ENCODE results near the gene HDAC4.

Gene HDAC4

DNA sequence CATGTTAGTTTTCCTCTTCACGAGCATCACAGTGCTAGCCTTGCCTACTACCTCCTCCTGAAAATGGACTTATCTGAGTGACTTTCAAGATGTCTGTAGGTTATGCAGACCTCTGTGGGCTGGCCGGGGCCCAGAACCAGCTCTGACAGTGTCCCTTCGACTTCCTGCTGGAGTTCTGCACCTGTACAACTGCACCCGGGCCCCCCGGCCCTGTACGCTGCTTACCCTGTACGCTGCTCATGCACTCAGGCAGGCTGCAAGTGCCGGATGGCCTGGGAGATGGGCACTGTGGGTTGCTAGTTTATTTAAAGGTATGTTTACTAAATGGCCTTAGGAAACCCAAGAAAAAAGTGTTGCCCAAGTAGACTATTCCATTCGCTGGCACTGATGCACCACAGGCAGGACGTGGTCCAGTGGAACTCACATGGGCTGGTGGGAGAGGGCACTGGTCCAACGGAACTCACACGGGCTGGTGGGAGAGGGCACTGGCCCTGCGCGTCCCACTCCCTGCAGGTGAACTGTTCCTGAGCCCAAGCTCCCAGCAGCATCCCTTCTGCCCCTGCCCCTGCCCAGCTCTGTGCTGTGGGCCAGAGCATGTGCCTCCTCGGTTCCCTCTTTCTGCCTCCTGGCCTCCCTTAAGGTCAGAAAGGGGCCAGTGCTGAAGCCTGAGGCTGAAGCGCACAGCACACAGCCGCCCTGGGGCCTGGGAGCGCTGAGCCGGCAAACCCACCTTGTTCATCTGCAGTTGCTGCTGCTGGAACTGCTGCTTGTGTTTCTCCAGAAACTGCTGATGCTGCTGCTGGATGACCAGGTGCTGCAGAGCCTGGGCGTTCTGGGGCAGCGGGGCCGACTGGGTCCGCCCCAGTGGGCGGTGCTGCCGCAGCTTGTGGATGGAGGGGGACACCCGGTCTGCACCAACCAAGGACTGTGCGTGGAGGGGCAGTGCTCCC, 274.8 kb downstream of the HDAC4 start:
- no peak for DNase-seq (ENCODE audit: low read depth, low spot score)

- DNase-seq (ENCODE audit: low read depth, low spot score): no peak
Observed at GRCh38 chr2:239124152-239124899, 276.5 kb downstream of the HDAC4 start.

- DNase-seq (ENCODE audit: low read depth, low spot score): no peak
Observed at GRCh38 chr2:239122421-239123110, 278.3 kb downstream of the HDAC4 start.

- no peak for DNase-seq (ENCODE audit: low read depth, low spot score)
Observed at GRCh38 chr2:239121600-239122012, 279.2 kb downstream of the HDAC4 start.

DNA sequence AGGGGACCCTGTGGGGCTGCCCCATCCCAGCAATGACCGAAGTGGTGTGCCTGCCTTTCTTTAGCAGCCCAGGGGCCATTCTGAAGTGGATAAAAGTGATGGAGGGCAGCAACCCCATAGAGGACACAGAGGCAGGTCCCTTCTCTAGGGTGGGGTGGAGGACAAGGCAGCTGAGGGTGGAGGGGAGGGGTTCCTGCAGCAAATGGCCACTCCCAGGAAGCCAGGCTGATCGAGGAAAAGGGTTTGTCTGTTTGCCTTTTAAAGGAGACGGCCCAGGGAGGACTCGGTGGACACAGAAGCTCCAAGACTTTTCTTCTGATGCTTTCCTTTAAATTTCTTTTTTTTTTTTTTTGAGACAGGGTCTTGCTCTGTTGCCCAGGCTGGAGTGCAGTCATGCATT, 280.2 kb downstream of the HDAC4 start:
- DNase-seq (ENCODE audit: low read depth, low spot score): no peak

DNA sequence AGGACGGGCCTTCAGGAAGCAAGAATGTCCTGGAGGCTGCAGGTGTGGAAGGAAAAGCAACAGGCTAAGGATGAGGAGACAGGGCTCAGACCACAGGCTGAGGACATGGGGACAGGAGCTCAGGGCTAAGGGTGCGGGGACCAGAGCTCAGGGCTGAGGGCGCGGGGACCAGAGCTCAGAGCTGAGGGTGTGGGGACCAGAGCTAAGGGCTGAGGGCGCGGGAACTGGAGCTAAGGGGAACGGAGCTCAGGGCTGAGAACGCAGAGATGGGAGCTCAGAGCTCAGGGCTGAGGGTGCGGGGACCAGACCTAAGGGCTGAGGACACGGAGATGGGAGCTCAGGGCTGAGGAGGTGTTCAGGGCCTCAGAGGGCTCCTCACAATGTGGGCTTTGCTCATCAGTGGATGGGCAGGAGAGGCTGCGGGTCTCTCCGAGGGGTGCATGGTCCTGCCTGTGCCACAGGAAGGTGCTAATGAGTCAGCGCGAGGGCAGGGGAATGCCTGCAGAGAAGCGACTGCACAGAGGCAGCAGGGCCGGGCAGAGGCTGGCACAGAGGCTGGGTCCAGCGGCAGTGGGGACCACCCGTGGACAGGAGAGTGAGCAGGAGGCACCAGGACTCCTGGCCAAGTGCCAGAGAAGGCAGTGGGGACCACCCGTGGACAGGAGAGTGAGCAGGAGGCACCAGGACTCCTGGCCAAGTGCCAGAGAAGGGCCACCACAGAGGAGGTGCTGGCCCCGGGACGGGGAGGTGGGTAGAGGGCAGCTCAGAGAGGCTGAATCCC, 281.3 kb downstream of the HDAC4 start:
- no peak for DNase-seq (ENCODE audit: low read depth, low spot score)

- no peak for DNase-seq (ENCODE audit: low read depth, low spot score)
Observed at GRCh38 chr2:239118675-239119211, 282.1 kb downstream of the HDAC4 start.

DNA sequence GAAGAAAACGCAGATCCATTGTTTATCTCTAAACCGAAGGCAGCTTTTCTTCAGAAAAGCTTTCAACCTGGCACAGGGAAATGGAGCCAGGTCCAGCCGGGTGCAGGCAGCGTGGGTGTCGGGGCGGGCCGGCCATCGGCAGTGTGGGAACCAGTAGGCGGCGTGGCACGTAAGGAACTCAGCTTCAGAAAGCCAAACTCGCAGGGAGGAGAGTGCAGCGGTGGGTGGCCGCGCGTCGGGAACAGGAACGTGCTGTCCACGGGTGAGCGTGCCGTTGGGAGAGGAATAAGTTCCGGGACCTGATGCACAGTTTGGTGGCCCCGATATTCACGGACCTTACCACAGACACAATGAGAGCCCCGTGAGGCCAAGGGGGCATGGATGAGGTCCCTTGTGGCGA, 282.6 kb downstream of the HDAC4 start:
- no peak for DNase-seq (ENCODE audit: low read depth, low spot score)

DNA sequence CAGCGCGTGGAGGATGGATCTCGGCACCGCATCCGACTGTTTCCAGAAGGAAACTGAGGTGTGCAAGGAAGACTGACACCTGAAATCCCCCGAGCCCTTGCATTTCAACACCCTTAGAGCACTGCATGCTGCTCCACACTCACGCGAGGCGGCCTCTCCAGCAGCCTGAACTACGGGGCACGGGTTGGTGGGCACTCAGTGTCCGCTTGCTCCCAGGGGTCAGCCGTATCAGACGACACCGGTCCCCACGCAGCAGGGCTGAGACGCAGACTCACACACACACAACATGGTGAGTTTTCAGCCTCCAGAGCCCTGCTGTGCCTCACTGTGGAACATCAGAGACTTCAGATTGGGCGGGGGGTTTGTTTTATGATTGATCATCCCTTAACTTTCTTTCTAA, 283.0 kb downstream of the HDAC4 start:
- DNase-seq (ENCODE audit: low read depth, low spot score): no peak

DNA sequence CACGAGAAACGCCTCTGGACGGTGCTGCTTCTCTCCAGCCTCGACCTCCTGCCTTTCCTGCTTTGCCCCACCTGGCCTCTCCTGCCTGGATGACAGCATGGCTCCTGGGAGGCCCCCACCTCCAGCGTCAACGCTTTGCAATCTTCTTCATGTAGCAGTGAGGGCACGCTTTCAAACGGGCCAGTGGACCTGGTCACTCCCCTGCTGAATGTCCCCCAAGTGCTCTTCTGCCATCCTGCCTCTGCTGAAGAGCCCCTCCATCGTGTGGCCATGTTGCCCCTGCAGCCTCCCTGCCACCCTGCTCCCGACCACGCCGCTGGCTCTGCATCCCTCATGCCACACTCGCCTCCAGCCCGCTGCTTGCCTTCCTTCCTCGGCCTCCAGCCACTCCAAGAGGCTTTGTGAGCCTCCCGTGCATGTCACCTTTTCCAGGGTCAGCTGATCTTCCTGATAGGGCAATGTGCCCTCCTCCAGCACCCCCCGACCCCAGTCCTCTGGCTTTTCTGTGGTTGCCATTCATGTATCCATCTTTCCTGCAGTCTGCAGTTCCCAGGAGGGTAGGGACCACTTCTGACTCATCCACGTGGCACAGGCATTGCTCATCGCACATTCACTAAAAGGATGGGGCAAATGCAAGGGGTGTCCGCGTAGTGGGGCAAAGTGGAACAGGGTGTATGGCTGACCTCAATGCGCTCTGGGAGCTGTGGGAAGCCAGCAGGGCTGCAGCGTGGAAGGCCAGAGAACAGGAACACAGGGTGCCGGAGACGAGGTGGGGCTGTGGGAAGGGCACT, 284.2 kb downstream of the HDAC4 start:
- DNase-seq (ENCODE audit: low read depth, low spot score): no peak

- DNase-seq (ENCODE audit: low read depth, low spot score): no peak
Observed at GRCh38 chr2:239115616-239116015, 285.2 kb downstream of the HDAC4 start.

DNA sequence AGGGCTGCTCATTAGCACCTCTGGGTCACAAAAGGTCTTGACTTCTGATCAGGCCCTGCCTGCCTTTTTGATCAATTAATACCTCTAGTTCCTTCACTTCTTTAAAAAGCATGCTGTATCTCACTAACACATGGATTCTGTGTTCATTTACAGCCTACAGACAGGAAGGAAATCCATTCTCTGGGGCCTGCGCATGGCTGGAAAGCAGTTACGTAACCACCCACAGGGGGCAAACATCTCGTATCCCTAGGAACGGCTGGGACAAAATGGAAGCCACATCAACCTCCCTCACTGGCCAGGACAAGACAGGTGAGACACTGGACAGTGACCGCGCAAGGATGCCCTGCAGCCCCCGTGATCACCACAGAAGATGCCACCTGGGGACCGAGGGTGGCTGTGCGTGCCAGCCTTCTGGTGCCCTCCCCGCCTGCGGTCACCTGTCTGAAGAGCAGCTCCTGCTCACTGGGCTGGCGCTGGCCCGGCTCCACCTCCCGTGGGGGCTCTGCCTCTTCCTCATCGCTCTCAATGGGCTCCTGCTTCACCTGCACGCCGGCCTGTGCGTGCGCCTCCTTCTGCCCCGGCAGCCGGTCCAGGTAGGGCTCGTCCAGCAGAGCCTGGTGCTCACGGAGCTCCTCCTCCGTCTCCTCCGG, 286.1 kb downstream of the HDAC4 start:
- no peak for DNase-seq (ENCODE audit: low read depth, low spot score)

- DNase-seq (ENCODE audit: low read depth, low spot score): no peak
Observed at GRCh38 chr2:239114119-239114581, 286.7 kb downstream of the HDAC4 start.

DNA sequence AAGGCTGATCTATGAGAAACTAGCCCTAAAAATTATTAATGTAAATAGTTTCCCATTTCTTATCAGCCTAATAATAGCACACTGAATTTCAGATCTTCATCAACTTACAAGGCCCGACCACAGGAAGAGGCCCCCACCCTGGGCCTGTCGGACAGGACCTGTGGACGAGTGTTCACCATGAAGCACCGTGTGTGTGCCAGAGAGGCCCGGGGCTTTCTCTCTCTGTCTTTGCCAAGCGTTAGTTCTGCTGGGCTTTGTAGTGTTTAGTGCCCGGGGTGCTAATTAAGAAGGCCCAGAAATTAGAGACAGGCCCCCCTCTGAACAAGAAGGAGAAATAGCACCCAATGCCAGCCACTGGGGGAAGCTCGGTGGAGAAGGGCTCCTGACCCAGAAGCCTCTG, 287.2 kb downstream of the HDAC4 start:
- DNase-seq (ENCODE audit: low read depth, low spot score): no peak

DNA sequence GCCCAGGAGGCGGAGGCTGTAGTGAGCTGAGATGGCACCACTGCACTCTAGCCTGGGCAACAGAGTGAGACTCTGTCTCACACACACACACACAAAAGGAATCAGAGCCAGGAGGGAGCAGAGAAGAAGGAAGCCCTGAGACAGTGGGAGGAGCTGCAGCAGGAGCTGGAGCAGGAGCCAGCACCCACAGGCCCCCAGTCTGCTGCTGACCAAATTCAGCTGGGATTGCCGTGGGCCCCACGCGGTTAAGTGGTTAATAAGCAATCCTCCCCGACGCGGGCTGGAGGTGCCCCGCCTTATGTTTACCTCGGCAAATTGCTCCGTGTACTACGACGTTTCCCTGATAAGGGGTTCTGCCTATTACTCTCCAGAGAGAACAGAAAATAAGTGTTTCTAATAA, 287.6 kb downstream of the HDAC4 start:
- DNase-seq (ENCODE audit: low read depth, low spot score): no peak

DNA sequence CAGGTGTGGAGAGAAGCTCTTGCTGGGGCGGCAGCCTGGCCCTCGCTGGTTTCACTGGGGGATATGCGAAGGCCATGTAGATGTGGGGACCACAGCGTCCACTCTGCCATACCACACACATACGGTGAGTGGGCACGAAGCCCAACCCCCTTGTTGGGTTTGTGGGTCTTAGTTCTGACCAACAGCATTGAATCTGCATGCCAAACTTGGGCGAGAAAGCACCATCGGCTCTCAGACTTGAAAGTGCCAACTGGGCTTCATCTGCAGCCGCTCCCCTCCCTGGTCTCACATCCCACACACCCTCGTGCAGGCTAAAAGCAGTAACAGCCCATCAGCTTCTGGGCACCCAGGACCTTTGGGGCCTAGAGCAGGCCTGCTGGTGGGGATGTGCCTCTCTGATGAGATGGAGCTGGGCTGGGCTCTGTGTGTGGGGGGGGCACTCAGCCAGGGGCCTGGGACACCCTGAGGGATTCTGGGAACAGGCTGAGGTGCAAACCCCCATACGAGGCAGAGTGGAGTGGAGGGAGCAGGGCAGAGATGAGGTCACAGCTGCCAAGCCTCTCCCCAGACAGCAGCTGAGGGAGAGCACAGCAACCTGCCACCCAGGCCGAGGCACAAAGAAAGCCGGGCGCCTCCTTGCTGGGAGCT, 288.6 kb downstream of the HDAC4 start:
- no peak for DNase-seq (ENCODE audit: low read depth, low spot score)

DNA sequence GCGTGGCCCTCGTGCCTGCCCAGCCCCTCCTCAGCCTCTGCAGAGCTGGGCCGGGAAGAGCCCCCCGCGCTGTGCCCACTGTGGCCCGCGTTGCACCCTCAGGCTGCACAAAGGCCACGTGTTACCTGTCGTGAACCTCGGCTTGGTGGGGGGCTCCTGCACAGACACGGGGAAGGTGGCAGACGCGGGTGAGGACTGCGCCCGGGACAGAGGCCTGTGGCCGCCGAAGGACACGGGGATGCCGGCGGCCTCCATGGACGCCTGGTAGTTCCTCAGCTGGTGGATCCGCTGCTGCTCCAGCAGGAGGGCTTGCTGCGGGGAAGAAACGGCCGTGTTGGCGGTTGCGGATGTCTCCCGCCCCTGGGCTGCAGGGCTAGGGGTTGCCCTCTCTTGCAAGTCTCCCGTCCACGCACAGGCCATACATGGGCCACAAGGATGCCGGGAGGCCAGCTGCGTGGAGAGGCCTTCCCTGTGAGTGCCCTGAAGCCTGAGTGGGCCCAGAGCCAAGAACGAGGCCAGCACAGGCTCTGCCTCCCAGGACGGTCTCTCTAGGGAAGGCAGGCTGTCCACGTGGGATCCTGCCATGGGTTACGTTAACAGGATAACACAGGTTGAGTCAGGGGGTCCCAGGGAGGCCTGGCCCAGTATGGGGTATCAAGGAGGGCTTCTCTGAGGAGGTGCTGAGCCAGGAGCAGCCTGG, 289.3 kb downstream of the HDAC4 start:
- DNase-seq (ENCODE audit: low read depth, low spot score): no peak

- no peak for DNase-seq (ENCODE audit: low read depth, low spot score)
Observed at GRCh38 chr2:239110595-239111048, 290.2 kb downstream of the HDAC4 start.
